OCI-LY3 (cell line): Measurements from ENCODE around the gene KDM2A.

Source experiments
- CTCF ChIP-seq: fragments of 200-600, 300-600 bp; sonication (generic); IDR thresholded peaks from 2 replicates; pipeline ENCODE4 v1.5.1; 2014; ENCODE audit warnings: antibody characterized with exemption, low read length, low read depth
- EZH2phosphoT487 ChIP-seq: fragments of 200-600 bp; shearing (Covaris generic); IDR thresholded peaks from 2 replicates; pipeline ENCODE4 v1.6.1; 2018; ENCODE audit warnings: antibody characterized with exemption, mixed run types, low read depth

GRCh38 chr11:67248653-67249052 is 129.6 kb downstream of the KDM2A start:
- TF ChIP-seq CTCF (no peak), EZH2phosphoT487 (no peak)
